Right lobe of liver (tissue), 4 donors: Measurements from ENCODE around the gene ELMO1.

Experiments
- POLR2A ChIP-seq: fragments of 450-650 bp; IDR thresholded peaks from one replicate; pipeline ENCODE4 v1.6.1; 2017; ENCODE audit warnings: antibody characterized with exemption, mild to moderate bottlenecking
- TF ChIP-seq, protein P1 (sequence below), 4 donors: fragments of 200-600 bp in 3 of 4; fragments of 450-650 bp in 1 of 4; IDR thresholded peaks; one replicate each; pipeline versions ENCODE4 v1.5.1 to v1.8.0; 2016 to 2022; ENCODE audit warnings: antibody characterized with exemption in 4 of 4, mild to moderate bottlenecking in 2 of 4
- donor health status: DM: no; HTN: no; CAD: no.
- donor health status: DM: no; HTN: no; CAD: no.
- donor health status: DM: no; HTN: yes; CAD: no.

DNA sequence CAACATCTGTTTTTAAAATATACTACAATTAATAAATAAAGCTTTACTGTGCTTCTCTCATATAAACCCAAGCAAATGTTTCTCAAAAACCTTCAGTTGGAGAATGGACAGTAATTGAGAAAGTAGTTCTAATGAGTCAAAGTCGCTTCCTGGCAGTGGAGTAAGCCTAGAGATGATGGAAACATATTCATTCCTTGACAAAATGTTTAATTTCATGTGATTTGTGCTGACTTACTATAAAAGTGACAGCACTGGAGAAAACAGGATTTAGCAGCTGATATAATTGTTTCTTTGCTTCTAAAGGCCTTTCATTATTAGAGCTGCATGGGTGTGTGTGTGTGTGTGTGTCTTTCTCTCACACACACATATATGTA, 9.0 kb downstream of the ELMO1 start:
- TF ChIP-seq, protein P1, sequence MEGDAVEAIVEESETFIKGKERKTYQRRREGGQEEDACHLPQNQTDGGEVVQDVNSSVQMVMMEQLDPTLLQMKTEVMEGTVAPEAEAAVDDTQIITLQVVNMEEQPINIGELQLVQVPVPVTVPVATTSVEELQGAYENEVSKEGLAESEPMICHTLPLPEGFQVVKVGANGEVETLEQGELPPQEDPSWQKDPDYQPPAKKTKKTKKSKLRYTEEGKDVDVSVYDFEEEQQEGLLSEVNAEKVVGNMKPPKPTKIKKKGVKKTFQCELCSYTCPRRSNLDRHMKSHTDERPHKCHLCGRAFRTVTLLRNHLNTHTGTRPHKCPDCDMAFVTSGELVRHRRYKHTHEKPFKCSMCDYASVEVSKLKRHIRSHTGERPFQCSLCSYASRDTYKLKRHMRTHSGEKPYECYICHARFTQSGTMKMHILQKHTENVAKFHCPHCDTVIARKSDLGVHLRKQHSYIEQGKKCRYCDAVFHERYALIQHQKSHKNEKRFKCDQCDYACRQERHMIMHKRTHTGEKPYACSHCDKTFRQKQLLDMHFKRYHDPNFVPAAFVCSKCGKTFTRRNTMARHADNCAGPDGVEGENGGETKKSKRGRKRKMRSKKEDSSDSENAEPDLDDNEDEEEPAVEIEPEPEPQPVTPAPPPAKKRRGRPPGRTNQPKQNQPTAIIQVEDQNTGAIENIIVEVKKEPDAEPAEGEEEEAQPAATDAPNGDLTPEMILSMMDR (IDR thresholded peaks at IDR 0.05) = no peak
- no peak for TF ChIP-seq POLR2A
